Erythroblast (primary cell): Measurements from ENCODE around the gene IL31.

ENCODE experiments used
- GATA1 ChIP-seq: IDR thresholded peaks from 2 replicates; pipeline ENCODE4 v1.6.1; 2011; ENCODE audit warnings: low read depth, mild to moderate bottlenecking, control low read depth, low read length, moderate library complexity
- POLR2A ChIP-seq: IDR thresholded peaks from 2 replicates; pipeline ENCODE4 v1.6.1; 2011; ENCODE audit warnings: mild to moderate bottlenecking, low read length

DNA sequence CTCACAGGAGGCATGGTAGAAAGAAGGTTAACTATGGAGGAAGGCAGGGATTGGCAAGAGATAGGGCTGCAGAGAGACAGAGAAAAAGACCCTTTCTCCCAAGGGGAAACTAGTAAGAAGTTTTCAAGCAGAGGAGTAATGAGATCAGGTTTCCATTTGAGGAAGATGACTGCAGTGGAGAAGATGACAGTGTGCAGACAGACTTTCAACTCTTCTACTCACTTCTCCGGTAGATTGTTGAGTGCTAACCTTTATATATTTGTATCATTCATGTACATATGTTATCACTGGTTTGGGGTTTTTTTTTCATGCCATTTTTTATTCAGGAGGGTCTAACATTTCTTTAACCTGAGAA lies 23.6 kb upstream of the IL31 start:
- TF ChIP-seq POLR2A: no peak
- TF ChIP-seq GATA1: no peak
